Mammary epithelial cell (primary cell): ENCODE data around the gene MAP3K14.

Experiments
- EZH2 ChIP-seq: IDR thresholded peaks from 2 replicates; pipeline ENCODE4 v1.6.1; 2012; ENCODE audit warnings: low read length, inconsistent platforms, borderline replicate concordance
- TF ChIP-seq, protein P1 (sequence below), 2 donors: IDR thresholded peaks in 1 of 2; conservative IDR thresholded peaks in 1 of 2; 2 replicates each; pipeline ENCODE4 v1.5.1; 2011 to 2012; ENCODE audit warnings: inconsistent platforms in 2 of 2, low read length in 2 of 2, mild to moderate bottlenecking in 2 of 2, control low read depth in 1 of 2, low read depth in 1 of 2; ENCODE audit not compliant: insufficient read depth in 1 of 2; ENCODE audit errors: extremely low read depth in 1 of 2

DNA sequence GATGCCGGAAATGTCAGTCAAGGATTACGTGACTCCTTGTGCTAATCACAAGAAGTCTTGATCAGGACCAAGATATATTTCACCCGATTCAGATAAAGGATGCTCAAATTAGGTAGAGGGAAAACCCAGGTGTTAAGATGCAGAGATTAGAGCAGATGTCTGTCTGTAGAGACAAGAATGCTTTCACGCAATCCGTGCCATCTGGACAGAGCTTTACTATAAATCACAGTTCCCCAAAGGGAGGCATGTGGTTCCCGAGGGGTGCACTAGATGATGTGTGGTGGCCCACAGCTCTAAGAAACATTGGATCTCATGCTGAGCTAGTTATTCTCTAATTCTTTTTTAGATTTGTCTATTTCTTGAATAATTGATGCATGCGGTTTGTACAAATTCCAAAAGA, 9.8 kb upstream of the MAP3K14 start:
- TF ChIP-seq, protein P1, sequence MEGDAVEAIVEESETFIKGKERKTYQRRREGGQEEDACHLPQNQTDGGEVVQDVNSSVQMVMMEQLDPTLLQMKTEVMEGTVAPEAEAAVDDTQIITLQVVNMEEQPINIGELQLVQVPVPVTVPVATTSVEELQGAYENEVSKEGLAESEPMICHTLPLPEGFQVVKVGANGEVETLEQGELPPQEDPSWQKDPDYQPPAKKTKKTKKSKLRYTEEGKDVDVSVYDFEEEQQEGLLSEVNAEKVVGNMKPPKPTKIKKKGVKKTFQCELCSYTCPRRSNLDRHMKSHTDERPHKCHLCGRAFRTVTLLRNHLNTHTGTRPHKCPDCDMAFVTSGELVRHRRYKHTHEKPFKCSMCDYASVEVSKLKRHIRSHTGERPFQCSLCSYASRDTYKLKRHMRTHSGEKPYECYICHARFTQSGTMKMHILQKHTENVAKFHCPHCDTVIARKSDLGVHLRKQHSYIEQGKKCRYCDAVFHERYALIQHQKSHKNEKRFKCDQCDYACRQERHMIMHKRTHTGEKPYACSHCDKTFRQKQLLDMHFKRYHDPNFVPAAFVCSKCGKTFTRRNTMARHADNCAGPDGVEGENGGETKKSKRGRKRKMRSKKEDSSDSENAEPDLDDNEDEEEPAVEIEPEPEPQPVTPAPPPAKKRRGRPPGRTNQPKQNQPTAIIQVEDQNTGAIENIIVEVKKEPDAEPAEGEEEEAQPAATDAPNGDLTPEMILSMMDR (conservative IDR thresholded peaks at IDR 0.05 in 1 of 2, IDR thresholded peaks at IDR 0.05 in 1 of 2; ENCODE audit: extremely low read depth in 1 of 2, insufficient read depth in 1 of 2, low read depth in 1 of 2, low read length in 2 of 2), result no peak
- TF ChIP-seq EZH2, result no peak
